Measurements from ENCODE around the gene C19orf81. TPM values are rescaled to one million over a fixed set of nuclear protein-coding genes. Genes with fewer than 3 reads are reported as not detected.

Gene C19orf81
- total and polyA plus RNA-seq, 2 of the 8 experiments (the other 6 are each of a cell fraction or from before 2014, with no cell fraction given): 11.7 to 13.0 TPM

DNA sequence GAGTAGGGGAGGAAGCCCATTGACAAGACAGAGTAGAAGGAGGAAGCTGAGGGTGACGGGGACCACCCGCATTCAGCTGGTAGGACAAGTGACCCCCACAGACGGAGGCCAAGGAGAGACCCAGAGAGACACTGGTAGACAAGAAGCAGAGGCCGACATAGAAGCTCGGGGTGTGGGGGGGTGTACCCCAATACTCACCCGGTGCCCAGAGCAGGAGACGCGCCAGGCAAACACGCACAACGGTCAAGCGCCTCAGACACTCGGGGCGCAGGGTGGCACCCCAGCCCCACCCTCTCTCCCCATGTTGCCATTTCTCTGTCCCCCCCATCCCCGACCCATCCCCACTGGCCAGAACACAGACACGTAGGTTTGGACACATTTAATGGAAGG lies 46.8 kb downstream of the C19orf81 start (continued):
- no peak for TF ChIP-seq BCL11A (IDR thresholded peaks at IDR 0.05; ENCODE audit: low read depth in 2 of 2, low read length in 2 of 2)
- no peak for TF ChIP-seq ZNF274 (IDR thresholded peaks at IDR 0.05; ENCODE audit: borderline replicate concordance, extremely low read depth, low read length)
- no peak for TF ChIP-seq CEBPB (IDR thresholded peaks at IDR 0.05; ENCODE audit: low read depth, low read length)
- TF ChIP-seq MAFK (IDR thresholded peaks at IDR 0.05; ENCODE audit: low read depth, low read length): no peak
- TF ChIP-seq RBBP5 (IDR thresholded peaks at IDR 0.05; ENCODE audit: borderline replicate concordance, low read depth, low read length): no peak
- TF ChIP-seq, protein P1, sequence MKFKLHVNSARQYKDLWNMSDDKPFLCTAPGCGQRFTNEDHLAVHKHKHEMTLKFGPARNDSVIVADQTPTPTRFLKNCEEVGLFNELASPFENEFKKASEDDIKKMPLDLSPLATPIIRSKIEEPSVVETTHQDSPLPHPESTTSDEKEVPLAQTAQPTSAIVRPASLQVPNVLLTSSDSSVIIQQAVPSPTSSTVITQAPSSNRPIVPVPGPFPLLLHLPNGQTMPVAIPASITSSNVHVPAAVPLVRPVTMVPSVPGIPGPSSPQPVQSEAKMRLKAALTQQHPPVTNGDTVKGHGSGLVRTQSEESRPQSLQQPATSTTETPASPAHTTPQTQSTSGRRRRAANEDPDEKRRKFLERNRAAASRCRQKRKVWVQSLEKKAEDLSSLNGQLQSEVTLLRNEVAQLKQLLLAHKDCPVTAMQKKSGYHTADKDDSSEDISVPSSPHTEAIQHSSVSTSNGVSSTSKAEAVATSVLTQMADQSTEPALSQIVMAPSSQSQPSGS (IDR thresholded peaks at IDR 0.05; ENCODE audit: low read length): no peak
